GM21423 (cell line): ENCODE measurements around the gene ANKRD40CL.
"Not testable (repeated sequence)": the region's sequence is repeated elsewhere in the genome, so short reads cannot be mapped to it uniquely, and the experiment has no call there.

Experiments used
- ATAC-seq: cut with Tn5 transposase; IDR thresholded peaks from one replicate; pipeline ENCODE4 v1.9.1; 2021; ENCODE audit warnings: mild to moderate bottlenecking, moderate library complexity; ENCODE audit not compliant: unreplicated experiment

ANKRD40CL gene

GRCh38 chr17:50767446-50767845, at the start of gene ANKRD40CL:
Gene ANKRD40CL (minus strand): TSS chr17:50767518. CDS start chr17:50766913, 605 bp downstream.
- no peak for ATAC-seq

GRCh38 chr17:50816271-50816670, 49.0 kb upstream of the ANKRD40CL start:
- ATAC-seq, result no peak

DNA sequence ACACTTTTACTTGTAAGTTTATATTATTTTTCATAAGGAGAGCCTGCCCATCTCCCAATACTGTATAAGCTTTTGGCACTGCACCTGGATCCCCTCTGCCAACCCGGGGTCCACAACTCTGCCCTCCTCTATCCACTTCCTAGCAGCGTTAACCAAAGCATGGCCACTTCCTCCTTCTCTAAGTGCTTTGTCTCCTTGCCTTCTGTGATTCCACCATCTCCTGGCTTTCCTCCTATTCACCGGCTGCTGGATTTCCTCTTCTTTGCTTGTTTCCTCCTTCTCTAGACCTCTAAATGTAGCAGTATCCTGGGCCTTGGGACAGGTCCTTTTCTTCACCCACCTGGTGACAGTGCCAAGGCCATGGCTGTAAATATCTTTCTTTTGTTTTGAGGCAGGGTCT, 48.1 kb upstream of the ANKRD40CL start:
- no peak for ATAC-seq

DNA sequence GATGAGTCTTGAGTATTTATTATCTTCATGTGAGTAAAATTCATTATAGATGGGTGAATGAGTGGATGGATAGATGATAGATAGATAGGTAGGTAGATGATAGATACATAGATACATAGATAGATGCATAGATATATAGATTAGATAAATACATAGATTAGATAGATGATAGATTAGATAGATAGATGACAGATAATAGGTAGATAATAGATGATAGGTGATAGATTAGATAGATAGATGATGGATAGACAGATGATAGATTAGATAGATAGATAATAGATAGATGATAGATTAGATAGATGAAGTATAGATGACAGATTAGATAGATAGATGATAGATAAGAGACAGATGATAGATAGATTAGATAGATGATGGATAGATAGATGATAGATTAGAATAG, 46.3 kb upstream of the ANKRD40CL start:
- ATAC-seq, result no peak

GRCh38 chr17:50808888-50809287, 41.6 kb upstream of the ANKRD40CL start:
- no peak for ATAC-seq

GRCh38 chr17:50808413-50808812, 41.1 kb upstream of the ANKRD40CL start:
- ATAC-seq, result no peak

- no peak for ATAC-seq
Measured at GRCh38 chr17:50807675-50808074, 40.4 kb upstream of the ANKRD40CL start.

- no peak for ATAC-seq
Measured at GRCh38 chr17:50807009-50807408, 39.7 kb upstream of the ANKRD40CL start.

- no peak for ATAC-seq
Measured at GRCh38 chr17:50806141-50806643, 38.9 kb upstream of the ANKRD40CL start.

DNA sequence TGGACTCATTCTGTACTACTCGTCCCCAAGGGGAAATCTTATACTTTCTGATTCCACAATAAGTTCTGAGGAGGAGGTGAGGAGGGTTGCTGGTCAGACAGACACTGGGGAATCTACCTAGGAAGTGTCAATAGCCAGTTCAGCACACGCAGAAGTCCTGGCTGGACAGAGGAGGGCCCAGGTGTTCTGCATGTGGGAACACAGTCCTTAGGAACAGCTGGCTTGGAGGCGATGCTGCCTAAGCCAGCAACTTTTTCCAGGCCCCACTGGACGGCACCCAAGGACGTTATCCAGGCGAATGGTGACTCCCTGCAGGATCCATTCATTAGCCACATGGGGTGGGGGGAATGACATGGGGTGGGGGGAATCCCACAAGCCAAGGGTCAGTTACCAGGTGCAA, 38.2 kb upstream of the ANKRD40CL start:
- ATAC-seq, result no peak

GRCh38 chr17:50804749-50805475, 37.6 kb upstream of the ANKRD40CL start:
- ATAC-seq, result not testable (repeated sequence)

- ATAC-seq, result no peak
Measured at GRCh38 chr17:50803676-50804075, 36.4 kb upstream of the ANKRD40CL start.

- ATAC-seq, result no peak
Measured at GRCh38 chr17:50802609-50803571, 35.6 kb upstream of the ANKRD40CL start.

- ATAC-seq, result no peak
Measured at GRCh38 chr17:50800196-50800700, 32.9 kb upstream of the ANKRD40CL start.

- ATAC-seq, result no peak
Measured at GRCh38 chr17:50799582-50799981, 32.3 kb upstream of the ANKRD40CL start.

DNA sequence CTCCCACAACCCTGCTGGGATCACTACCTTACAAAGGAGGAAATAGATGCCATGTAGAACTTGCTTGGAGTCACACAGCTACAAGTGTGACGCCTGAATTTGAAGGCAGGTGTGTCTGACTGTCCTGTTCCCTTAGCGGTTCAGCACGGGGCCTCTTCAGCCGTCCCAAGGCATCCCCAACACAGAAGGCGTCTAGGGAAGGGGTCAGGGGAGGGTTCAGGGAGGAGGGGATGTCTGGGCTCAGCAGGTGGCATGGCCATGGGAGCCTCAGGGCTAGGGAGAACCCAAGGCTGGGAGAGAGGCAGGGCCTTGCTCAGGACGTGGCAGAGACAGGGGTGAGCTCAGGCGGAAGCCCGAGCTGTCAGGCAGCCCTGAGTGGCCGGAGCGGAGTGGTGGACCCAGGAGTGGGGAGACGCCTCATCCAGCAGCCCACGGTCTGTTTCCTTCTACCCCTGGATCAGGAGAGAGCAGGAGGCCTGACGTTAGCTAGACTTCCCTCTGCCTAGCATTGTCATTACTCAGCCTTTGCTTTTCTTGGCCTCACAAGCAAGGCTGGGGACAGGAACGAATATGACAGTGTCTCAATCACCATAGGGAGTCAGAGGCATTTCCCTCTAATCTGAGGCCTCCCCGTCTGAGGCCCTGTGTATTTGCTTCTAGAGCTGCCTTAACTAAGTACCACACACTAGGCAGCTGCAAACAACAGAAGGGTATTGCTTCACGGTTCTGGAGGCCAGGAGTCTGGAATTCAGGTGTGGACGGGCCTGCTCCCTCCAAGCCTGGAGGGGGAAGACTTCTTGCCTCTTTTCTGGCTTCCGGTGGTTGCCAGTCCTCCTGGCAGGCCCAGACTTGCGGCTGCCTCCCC, 31.3 kb upstream of the ANKRD40CL start:
- no peak for ATAC-seq

DNA sequence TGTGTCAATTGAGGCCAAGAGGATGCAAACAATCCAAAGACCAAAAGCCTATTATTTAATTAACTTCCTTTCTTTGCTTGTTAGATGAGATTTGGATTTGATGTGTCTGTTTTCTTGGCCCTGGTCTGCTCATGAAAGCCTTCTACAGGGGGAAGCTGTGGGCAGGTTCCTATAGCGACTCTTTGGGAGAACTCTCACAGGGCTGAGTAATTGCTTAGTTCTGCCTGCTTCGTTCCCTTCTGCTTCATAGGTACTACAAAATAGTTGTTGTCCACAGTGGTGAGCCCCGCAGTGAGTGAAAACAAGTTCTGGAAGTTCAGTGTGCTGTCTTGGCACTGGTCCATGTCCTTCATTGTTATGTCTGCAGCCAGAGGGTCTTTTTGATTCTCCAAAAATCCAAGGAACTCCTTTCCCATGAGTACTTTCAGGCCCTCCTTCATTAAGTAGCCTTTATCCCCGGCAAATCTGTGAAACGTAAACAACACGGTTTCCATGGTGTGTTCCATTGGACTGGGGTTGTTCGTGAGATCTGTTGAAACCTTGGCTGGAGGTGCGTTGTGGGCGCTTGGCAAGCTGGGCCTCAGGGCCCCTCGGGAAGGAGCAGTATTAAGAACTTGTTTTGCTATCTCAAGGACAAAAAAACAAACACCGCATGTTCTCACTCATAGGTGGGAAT, 30.0 kb upstream of the ANKRD40CL start:
- ATAC-seq, result no peak

GRCh38 chr17:50794361-50794760, 27.0 kb upstream of the ANKRD40CL start:
- no peak for ATAC-seq

GRCh38 chr17:50793007-50793406, 25.7 kb upstream of the ANKRD40CL start:
- no peak for ATAC-seq

DNA sequence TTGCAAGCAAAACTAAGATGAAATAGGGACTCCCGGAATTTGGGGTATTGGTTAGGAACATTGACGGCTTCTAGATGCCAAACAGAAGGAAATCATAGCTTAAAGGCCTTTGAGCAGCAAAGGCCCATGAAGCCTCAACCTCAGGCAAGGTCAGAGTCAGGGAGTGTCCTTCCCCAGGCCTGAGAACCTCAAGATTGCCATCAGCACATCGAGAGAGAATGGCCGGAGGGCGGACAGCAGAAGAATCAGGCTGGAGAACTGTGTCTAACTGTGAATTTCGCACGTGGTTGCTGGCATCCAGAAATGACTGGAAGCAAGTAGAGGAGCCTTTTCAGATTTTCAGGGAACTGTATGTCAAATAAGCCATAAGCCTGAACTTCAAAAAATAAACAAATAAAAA, 24.8 kb upstream of the ANKRD40CL start:
- no peak for ATAC-seq
